GM19351 (cell line): ENCODE results near the gene CERS3.

Experiments
- ATAC-seq: cut with Tn5 transposase; IDR thresholded peaks from one replicate; pipeline ENCODE4 v1.9.1; 2021; ENCODE audit warnings: mild to moderate bottlenecking, moderate library complexity; ENCODE audit not compliant: unreplicated experiment

The CERS3 gene

GRCh38 chr15:100528833-100529428 is at the start of gene CERS3:
CERS3 (minus strand) TSS chr15:100528950; CDS start chr15:100501849, 27,101 bp downstream.
- no peak for ATAC-seq

GRCh38 chr15:100573526-100573925 is 44.8 kb upstream of the CERS3 start:
- ATAC-seq = no peak

- no peak for ATAC-seq
Measured at GRCh38 chr15:100572362-100572983, 43.7 kb upstream of the CERS3 start.

- ATAC-seq = no peak
Measured at GRCh38 chr15:100571592-100572167, 42.9 kb upstream of the CERS3 start.

- ATAC-seq = peak; percentile 86
Measured at GRCh38 chr15:100570735-100571313, 42.1 kb upstream of the CERS3 start.

GRCh38 chr15:100570275-100570674 is 41.5 kb upstream of the CERS3 start:
- peak; percentile 19 for ATAC-seq

GRCh38 chr15:100569391-100569790 is 40.6 kb upstream of the CERS3 start:
- no peak for ATAC-seq

GRCh38 chr15:100566850-100567628 is 38.3 kb upstream of the CERS3 start:
- ATAC-seq = no peak

GRCh38 chr15:100565591-100565990 is 36.8 kb upstream of the CERS3 start:
- ATAC-seq = no peak

GRCh38 chr15:100560323-100560722 is 31.6 kb upstream of the CERS3 start:
- no peak for ATAC-seq

- ATAC-seq = no peak
Measured at GRCh38 chr15:100559330-100559729, 30.6 kb upstream of the CERS3 start.

GRCh38 chr15:100558771-100559254 is 30.1 kb upstream of the CERS3 start:
- ATAC-seq = no peak

GRCh38 chr15:100553468-100553867 is 24.7 kb upstream of the CERS3 start:
- no peak for ATAC-seq

- ATAC-seq = no peak
Measured at GRCh38 chr15:100547961-100548360, 19.2 kb upstream of the CERS3 start.

GRCh38 chr15:100544946-100545345 is 16.2 kb upstream of the CERS3 start:
- no peak for ATAC-seq

- ATAC-seq = no peak
Measured at GRCh38 chr15:100544338-100544841, 15.6 kb upstream of the CERS3 start.

GRCh38 chr15:100542290-100542689 is 13.5 kb upstream of the CERS3 start:
- ATAC-seq = no peak

- ATAC-seq = peak; percentile 80
Measured at GRCh38 chr15:100537331-100537730, 8.6 kb upstream of the CERS3 start.

GRCh38 chr15:100536733-100537132 is 8.0 kb upstream of the CERS3 start:
- no peak for ATAC-seq

GRCh38 chr15:100533886-100534285 is 5.1 kb upstream of the CERS3 start:
- no peak for ATAC-seq

GRCh38 chr15:100531823-100532327 is 3.1 kb upstream of the CERS3 start:
- no peak for ATAC-seq
